Fibroblast of pulmonary artery (primary cell): ENCODE data around the gene CASTOR1.

Experiments used
- DNase-seq: peaks from one replicate; pipeline ENCODE4 v3.0.0-alpha.2; 2010; ENCODE audit warnings: low read depth
- H3K4me3 ChIP-seq: replicated peaks from 2 replicates; pipeline ENCODE4 v1.5.1; 2011; ENCODE audit warnings: low read depth, mild to moderate bottlenecking, control low read depth, low read length, moderate library complexity
- CTCF ChIP-seq: IDR thresholded peaks from 2 replicates; pipeline ENCODE4 v1.5.1; 2011; ENCODE audit warnings: mild to moderate bottlenecking, control low read depth, low read length, inconsistent platforms; ENCODE audit errors: missing control alignments

CASTOR1 gene

GRCh38 chr22:30265131-30265720 lies 24.1 kb downstream of the CASTOR1 start:
- TF ChIP-seq CTCF = no peak
- H3K4me3 ChIP-seq = no peak overlapping the region
- DNase-seq = no peak

GRCh38 chr22:30263883-30264282 lies 25.4 kb downstream of the CASTOR1 start:
- H3K4me3 ChIP-seq = no peak overlapping the region
- TF ChIP-seq CTCF = no peak
- no peak for DNase-seq

- peak; percentile 91 for TF ChIP-seq CTCF
- DNase-seq = peak; percentile 70
- H3K4me3 ChIP-seq = no peak overlapping the region
These were observed 26.2 kb downstream of the CASTOR1 start for GRCh38 chr22:30262917-30263741.

- H3K4me3 ChIP-seq = no peak overlapping the region
- no peak for DNase-seq
- no peak for TF ChIP-seq CTCF
These were observed 27.2 kb downstream of the CASTOR1 start for GRCh38 chr22:30262112-30262511.

GRCh38 chr22:30261134-30261533 lies 28.2 kb downstream of the CASTOR1 start:
- TF ChIP-seq CTCF = no peak
- DNase-seq = no peak
- no peak overlapping the region for H3K4me3 ChIP-seq

- DNase-seq = no peak
- TF ChIP-seq CTCF = no peak
- H3K4me3 ChIP-seq = no peak overlapping the region
These were observed 28.6 kb downstream of the CASTOR1 start for GRCh38 chr22:30260682-30261081.
